Suppressor macrophage treated with lipopolysaccharide for 1 hour (primary cell): ENCODE measurements around the gene CHD5.
"Not testable (repeated sequence)": the region's sequence is repeated elsewhere in the genome, so short reads cannot be mapped to it uniquely, and the experiment has no call there.

Experiments
- DNase-seq, 3 donors: peaks; one replicate each; pipeline ENCODE4 v3.0.0-alpha.2; 2020 to 2022

Gene CHD5

GRCh38 chr1:6081901-6082300 is 98.2 kb downstream of the CHD5 start:
- DNase-seq, result no peak

GRCh38 chr1:6080469-6080868 is 99.7 kb downstream of the CHD5 start:
- peak in 2 of 3 donors; percentile 22 to 39 for DNase-seq

GRCh38 chr1:6077919-6078318 is 102.2 kb downstream of the CHD5 start:
- DNase-seq, result no peak

- no peak for DNase-seq
Measured at GRCh38 chr1:6077506-6077905, 102.6 kb downstream of the CHD5 start.

- DNase-seq, result not testable (repeated sequence)
Measured at GRCh38 chr1:6077061-6077460, 103.1 kb downstream of the CHD5 start.

- DNase-seq, result peak in 2 of 3 donors; percentile 17 to 41
Measured at GRCh38 chr1:6075748-6076147, 104.4 kb downstream of the CHD5 start.

- no peak for DNase-seq
Measured at GRCh38 chr1:6074192-6074901, 105.8 kb downstream of the CHD5 start.

- no peak for DNase-seq
Measured at GRCh38 chr1:6073480-6074053, 106.6 kb downstream of the CHD5 start.

GRCh38 chr1:6072774-6073479 is 107.2 kb downstream of the CHD5 start:
- DNase-seq, result no peak

- no peak for DNase-seq
Measured at GRCh38 chr1:6071219-6071618, 108.9 kb downstream of the CHD5 start.

- DNase-seq, result no peak
Measured at GRCh38 chr1:6070450-6070974, 109.6 kb downstream of the CHD5 start.

- peak in 1 of 3 donors; percentile 7 for DNase-seq
Measured at GRCh38 chr1:6069573-6069972, 110.5 kb downstream of the CHD5 start.

GRCh38 chr1:6068932-6069331 is 111.2 kb downstream of the CHD5 start:
- DNase-seq, result no peak

GRCh38 chr1:6068073-6068472 is 112.0 kb downstream of the CHD5 start:
- DNase-seq, result no peak

- DNase-seq, result no peak
Measured at GRCh38 chr1:6066680-6067079, 113.4 kb downstream of the CHD5 start.

- DNase-seq, result no peak
Measured at GRCh38 chr1:6065093-6065858, 114.8 kb downstream of the CHD5 start.

- peak; percentile 90 to 95 (median 94) for DNase-seq
Measured at GRCh38 chr1:6063532-6064053, 116.5 kb downstream of the CHD5 start.

GRCh38 chr1:6062670-6063069 is 117.5 kb downstream of the CHD5 start:
- no peak for DNase-seq

- peak; percentile 53 to 72 (median 63) for DNase-seq
Measured at GRCh38 chr1:6059866-6060265, 120.3 kb downstream of the CHD5 start.

GRCh38 chr1:6057170-6057845 is 122.8 kb downstream of the CHD5 start:
- DNase-seq, result no peak

GRCh38 chr1:6056572-6056948 is 123.6 kb downstream of the CHD5 start:
- peak; percentile 69 to 76 (median 74) for DNase-seq

- DNase-seq, result no peak
Measured at GRCh38 chr1:6054596-6054995, 125.5 kb downstream of the CHD5 start.
